NCI-H226 (cell line): Measurements from ENCODE around the gene NBEA.
"Not testable (repeated sequence)": the region's sequence is repeated elsewhere in the genome, so short reads cannot be mapped to it uniquely, and the experiment has no call there.

Experiments used
- DNase-seq: peaks from one replicate; pipeline ENCODE4 v3.0.0-alpha.2; 2015

Gene NBEA, protein sequence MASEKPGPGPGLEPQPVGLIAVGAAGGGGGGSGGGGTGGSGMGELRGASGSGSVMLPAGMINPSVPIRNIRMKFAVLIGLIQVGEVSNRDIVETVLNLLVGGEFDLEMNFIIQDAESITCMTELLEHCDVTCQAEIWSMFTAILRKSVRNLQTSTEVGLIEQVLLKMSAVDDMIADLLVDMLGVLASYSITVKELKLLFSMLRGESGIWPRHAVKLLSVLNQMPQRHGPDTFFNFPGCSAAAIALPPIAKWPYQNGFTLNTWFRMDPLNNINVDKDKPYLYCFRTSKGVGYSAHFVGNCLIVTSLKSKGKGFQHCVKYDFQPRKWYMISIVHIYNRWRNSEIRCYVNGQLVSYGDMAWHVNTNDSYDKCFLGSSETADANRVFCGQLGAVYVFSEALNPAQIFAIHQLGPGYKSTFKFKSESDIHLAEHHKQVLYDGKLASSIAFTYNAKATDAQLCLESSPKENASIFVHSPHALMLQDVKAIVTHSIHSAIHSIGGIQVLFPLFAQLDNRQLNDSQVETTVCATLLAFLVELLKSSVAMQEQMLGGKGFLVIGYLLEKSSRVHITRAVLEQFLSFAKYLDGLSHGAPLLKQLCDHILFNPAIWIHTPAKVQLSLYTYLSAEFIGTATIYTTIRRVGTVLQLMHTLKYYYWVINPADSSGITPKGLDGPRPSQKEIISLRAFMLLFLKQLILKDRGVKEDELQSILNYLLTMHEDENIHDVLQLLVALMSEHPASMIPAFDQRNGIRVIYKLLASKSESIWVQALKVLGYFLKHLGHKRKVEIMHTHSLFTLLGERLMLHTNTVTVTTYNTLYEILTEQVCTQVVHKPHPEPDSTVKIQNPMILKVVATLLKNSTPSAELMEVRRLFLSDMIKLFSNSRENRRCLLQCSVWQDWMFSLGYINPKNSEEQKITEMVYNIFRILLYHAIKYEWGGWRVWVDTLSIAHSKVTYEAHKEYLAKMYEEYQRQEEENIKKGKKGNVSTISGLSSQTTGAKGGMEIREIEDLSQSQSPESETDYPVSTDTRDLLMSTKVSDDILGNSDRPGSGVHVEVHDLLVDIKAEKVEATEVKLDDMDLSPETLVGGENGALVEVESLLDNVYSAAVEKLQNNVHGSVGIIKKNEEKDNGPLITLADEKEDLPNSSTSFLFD (N-terminal part only)

DNA sequence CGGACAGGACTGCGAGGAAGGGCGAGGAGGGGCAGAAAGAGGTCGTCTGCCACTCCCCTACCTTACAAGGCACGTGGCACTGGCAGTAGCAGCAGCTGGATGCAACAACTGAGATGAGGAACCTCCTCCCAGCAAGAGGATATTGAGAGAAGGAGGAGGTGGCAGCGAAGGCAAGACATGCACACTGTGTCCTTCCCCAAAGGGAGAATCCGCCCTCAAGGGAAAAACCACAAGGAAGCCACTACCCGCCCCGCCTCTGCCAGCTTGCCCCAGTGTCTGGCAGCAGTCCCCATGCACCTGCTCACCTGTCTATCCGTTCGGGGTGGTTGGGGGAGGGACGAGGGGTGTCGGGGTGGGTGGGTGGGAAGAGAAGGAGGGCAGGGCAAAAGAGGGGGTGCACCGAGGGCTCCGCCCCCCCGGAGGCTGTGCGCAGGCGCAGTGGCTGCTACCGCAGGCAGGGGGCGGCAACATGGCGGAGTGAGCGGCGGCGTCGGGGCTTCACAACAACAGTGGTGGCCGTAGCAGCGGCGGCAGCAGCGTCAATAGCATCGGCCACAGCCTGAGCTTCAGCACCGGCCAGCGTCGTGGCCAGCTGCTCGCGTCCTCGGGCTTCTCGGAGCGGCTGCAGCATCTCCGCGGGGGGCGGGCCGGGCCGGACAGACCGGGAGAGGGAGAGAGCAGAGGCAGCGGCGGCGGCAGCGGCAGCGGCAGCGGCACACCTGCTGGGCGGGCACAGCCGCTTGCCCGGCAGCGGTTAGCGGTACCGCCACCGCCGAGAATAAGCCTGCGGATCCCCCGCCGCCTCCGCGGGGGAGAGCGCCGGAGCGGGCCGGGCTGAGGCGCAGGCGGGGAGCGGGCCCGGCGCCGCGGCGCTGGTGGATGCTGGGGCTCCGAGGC is at the start of gene NBEA:
TSS of gene NBEA (plus strand) at position 436 of the 897 bp plus-strand sequence. CDS start 551 bp downstream, outside the sequence.
- peak; percentile 25 for DNase-seq

DNA sequence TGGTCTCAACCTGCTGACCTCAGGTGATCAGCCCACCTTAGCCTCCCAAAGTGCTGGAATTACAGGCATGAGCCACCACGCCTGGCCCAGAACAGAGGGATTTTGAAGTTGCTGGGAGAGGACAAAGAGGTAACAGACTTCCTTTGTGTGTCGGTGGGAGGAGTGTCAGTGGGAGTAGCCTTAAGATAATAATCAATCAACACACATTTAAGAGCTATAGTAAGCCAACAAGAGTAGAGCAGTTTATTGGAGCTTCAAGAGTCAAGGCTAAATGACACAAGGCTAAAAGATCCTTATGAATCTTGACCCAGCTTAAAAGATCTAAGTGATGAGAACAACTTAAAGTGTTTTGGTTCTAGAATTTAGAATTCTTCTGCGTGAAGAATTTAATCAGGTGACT is 47.3 kb upstream of the NBEA start:
- DNase-seq: no peak

DNA sequence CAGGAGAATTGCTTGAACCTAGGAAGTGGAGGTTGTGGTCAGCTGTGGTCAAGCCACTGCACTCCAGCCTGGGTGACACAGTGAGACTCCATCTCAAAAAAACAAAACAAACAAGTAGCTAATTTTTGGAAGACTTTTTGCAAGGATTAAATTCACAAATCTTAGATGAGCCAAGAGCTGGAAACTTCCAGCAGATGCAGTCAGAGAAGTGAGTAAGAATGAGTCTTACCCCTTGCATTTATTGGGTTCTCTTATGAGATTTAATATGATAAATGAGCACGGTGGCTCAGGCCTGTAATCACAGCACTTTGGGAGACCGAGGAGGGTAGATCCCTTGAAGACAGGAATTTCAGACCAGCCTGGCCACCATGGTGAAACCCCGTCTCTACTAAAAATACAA is 44.9 kb upstream of the NBEA start:
- DNase-seq: no peak

DNA sequence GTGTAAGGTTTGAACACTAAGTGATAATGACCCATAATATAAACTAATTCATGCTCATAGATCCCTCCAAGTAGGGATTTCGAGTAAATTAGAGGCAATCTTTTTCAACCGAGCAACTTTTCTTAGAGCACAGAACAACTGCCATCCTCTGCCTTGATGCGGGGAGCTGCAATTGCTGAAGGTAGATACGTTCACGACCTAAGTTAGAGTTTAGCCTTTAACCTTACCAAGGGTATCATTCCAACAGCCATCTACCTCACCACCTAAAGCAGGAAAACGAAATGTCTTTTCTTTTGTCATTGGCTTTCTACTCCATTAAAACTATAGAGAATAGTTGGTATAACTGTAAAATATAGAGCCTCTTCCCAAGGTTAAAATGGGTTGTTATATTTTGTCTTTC is 42.2 kb upstream of the NBEA start:
- DNase-seq: no peak

DNA sequence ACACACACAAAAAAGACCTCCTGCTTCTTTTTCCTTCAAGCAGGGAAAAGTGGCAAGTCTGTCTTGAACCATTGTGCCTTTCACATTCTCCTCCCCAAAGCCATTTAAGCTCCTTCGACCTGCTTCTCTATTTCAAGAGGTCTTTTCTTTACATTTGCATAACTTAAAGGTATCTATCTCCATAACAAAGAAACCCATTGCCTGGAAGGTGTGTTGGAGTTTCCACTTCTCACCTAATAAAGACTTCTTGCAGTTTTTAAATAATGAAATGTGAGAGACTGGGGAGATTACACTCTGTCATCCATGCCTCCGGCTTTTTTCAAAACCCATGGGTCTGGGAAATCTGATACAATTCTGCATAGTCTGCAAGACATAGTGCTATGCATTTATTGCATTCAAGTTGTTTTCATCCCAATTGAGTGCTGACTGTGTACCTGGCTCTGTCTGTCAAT is 41.8 kb upstream of the NBEA start:
- no peak for DNase-seq

DNA sequence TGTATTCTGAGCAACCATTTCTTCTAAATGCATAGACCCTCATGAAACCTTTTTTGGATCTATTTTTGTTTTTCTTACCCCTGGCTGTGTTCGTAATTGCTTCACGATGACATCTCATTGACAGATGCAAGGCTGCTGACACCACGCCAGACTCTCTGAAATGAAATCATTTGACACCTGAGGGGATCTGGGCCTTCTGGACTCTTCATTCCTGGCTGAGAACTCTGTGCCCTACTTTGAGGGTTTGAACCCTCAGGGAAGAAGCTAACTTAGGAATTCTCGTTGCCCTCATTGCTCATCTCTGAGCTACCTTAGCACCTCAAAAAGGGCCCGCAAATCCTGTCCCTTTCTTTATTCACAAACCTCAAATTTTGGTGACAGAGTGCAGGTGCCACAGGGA is 40.5 kb upstream of the NBEA start:
- DNase-seq: no peak

DNA sequence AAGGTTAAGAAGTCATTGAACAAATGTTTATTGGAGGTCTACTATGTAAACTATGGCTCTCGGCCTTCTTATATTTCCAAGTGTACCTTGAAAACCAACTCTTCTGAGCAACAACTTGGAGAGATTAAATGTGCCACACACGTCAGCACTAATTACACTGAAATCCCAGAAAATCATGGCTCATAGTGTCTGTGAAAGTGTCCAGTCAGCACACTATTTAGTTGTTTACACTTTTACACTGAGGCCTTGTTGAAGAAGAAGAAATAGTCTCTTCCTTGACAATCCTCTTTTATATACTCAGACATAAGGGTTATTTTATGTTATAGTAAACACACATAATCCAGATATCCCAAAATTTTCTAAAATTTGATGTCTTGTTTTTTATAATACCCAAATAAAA is 30.9 kb upstream of the NBEA start:
- no peak for DNase-seq

DNA sequence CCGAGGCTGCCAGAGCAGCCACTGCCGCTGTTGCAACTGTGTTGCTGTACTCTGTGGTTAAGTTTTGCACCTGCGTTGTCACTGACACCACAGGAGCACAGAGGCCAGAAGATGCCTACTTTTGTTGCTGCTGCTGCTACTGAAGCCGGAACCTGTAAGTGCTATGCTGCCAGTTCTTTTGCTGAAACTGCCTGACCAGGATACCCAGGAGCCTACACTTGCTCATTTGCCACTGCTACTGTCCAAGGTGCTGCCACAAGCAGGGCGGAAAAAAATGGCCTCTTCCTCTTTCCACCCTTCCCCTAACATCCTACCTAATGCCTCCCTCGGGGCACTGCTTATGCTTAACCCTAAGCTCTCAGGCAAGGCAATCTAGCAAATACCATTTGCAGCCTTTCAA is 29.0 kb upstream of the NBEA start:
- no peak for DNase-seq

DNA sequence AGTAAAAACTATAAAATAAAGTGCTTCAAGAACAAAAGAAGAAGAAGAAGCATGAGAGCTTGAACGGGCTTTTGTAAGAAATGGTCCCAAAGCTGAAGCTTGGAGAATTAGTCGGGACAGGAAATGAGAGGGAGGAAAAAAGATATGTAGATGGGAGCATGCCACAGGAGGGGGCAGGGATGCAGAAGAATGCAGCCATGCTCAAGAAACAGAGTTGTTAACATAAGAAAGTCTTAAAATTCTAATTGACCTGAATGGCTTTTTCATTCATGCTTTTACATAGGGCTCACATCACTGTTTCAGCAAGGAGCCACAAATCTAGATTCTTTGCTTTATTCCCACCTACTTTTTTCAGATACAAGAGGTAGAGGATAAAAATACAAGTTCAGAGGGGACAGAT is 27.7 kb upstream of the NBEA start:
- DNase-seq: no peak

DNA sequence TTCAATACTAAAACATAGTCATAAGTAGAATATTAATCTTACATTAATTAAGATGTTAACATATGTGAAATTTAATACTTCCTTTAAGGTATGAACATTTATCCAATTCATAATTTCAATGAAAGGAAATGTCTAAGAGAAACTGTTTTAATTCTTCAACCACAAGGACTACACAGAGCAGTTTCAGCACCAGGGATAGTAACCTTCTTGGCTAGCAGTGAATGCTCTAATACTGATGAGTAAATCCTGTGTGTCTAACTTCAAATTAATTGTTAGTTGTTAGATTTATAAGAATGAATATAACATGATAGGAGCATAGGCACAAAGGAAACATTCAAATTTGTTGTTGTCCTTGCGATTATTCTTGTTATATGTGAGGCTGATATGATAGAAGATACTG is 15.6 kb upstream of the NBEA start:
- DNase-seq: peak; percentile 23

DNA sequence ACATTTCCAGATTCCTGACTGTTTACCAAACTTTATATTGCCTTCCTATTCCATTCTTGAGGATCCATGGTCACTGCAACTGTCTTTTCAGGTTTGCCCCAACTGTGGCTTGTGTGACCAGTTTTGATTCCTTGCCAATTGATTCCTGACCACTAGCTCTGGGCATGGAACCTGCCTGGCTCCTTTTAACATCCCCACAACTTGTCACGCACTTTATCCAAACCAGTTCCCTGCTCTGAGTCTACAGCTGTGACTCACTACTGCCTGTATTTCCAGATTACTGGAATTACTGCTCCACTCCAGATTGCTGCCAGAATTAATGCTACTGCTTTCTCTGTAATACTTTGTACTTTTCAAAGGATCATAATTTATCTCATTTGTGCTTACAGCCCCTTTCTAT is 13.4 kb upstream of the NBEA start:
- not testable (repeated sequence) for DNase-seq

DNA sequence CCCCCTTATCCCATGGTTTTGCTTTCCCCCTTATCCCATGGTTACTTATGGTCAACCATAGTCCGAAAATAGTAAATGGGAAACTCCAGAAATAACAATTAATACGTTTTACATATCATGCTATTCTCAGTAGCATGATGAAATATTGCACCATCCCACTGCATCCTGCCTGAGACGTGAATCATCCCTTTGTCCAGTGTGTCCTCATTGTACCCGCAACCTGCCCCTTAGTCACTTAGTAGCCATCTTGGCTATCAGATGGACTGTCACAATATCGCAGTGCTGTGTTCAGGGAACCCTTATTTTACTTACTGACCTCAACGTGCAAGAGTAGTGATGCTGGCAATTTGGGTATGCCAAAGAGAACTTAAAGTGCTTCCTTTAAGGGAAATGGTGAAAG is 10.5 kb upstream of the NBEA start:
- DNase-seq: no peak

DNA sequence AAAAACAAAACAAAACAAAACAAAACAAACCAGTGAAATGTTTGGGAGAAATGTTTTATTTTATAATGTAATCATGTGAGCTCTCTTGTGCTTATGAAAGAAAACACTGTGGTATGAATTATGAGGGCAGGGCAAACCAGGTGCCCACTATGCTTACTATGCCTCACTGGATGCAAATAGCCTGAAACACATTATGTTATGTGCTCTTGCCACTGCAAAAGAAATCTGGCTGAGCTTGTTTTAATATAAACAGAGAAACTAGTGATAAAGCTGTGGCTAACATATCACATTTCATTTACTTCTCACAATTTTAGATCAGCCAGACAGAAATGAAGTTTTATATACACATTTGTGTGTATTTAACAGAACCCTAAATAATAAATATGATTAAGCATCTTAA is 8.7 kb upstream of the NBEA start:
- no peak for DNase-seq

DNA sequence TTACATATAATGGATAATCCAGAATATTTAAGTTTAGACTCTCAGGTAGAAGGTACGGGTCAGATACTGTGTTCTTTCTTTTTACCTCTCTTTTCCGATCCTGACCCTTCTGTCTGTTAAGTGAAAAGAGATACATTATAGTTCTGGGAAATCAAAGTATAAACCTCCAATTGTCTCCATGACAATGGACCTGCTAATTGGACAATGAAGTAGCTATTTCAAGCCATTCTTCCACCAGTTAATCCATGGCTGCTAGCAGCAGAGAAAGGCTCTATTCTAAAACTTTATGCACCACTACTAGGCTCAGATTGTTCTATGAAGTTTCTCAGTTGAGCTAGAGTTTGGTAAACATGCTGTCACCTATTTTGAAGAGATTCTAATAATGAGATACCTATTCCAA is 8.3 kb upstream of the NBEA start:
- DNase-seq: no peak

DNA sequence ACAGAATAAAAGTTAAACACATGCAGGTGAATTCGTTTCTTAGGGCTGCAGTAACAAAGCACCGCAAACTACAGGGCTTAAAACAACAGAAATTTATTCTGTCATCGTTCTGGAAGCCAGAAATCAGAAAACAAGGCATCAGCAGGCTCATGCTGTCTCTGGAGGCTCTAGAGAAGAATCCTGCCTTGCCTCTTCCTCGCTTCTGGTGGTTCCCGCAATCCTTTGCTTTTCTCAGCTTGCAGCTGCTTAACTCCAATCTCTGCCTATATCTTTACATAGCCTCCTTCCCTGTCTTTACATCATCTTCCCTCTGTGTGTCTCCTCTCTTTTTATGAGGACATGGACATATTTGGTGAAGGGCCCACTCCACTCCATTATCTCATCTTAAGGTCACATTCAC is 6.2 kb upstream of the NBEA start:
- no peak for DNase-seq

DNA sequence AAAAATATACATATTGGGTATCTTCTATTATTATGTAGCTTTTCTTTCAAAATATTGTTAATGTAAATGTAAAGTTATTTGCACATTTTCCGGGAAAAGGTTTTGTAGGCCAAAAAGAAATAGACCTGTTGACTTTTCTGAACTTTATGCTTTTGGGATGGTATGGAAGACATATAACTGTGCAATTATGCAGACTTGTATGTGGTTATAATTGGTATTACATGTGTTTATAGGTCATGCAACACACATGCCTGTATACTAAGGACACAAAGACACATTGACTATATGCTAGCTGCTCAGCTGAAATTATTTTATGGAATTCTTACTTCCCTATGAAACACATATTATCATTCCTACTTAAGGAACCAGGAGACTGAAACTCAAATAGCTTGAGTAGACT is 2.3 kb upstream of the NBEA start:
- no peak for DNase-seq

DNA sequence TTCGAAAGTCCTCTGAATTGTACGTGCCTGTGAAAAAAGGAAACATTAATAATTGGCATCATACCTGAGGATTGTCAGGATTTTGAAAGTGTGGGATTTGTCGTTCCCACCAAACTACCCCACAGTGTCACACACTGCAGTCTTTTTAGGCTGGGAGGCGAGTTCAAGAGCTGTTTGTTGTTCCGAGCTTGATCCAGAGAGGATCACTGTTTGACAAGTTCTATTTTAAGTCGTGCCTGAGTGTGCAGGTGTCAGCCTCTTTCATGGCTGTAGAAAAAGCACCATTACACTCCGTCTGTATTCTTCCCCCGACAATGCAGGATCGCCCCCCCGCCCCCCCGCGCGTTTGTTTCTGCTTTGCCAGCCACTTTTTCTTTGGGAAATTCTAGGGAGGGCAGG is 635 bp upstream of the NBEA start:
- DNase-seq: no peak

DNA sequence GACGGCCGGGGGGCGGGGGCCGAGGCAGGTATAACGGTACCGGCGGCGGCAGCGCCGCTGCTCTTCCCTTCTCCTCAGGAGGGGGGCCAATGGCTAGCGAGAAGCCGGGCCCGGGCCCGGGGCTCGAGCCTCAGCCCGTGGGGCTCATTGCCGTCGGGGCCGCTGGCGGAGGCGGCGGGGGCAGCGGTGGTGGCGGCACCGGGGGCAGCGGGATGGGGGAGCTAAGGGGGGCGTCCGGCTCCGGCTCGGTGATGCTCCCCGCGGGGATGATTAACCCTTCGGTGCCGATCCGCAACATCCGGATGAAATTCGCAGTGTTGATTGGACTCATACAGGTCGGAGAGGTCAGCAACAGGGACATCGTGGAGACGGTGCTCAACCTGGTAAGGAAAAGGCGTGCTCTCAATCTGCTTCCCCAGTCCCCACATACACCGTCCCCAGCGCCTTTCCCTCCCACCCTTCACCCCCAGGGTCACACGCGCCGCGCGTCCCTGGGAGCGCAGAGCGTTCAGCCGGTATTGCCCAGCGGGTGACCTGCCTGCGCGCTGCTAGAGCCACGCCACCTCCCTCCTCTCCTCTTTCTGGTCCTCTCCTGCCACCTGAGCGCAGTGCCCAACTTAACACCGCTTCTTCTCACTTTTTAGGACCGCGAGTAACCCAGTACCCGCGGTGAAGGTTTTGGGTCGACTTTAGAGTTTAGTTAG is 814 bp downstream of the NBEA start:
- no peak for DNase-seq

DNA sequence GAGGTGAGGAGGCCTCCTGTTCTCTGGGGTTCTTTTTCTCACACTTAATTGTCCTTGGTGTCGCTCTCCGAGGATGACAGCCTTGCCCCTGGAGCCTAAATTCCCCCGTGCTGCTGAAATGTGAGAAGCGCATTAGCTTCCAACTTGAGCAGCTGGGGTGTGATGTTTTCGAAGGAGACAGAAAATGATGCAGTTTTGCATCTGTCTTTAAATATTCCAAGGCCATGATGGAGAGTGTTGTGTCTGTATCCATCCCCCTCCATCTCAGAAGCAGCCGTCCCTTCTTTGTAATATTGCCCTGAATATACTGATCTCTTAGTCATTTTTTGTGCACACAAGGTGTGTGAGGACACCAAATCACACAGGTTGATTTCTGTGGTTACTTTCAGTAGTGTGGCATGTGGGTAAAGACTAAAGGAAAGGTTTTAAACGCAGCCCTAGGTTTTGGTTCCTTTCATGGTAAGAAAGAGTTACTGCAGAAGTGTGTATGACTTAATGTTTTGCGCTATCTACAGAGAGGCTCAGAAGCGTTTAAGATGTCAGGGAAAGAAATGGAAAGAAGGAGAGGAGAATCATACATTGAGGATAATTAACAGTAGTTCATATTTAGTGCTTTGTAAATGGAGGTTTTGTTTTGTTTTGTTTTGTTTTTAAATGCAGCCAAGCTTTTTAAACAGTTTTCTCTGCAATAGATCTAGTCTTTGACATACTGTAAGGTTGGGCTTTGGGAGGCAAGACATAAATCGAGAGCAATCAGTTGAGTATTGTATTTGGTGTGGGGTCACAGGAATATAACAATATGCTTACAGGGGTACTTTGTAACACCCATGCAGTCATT is 1.6 kb downstream of the NBEA start:
- no peak for DNase-seq

DNA sequence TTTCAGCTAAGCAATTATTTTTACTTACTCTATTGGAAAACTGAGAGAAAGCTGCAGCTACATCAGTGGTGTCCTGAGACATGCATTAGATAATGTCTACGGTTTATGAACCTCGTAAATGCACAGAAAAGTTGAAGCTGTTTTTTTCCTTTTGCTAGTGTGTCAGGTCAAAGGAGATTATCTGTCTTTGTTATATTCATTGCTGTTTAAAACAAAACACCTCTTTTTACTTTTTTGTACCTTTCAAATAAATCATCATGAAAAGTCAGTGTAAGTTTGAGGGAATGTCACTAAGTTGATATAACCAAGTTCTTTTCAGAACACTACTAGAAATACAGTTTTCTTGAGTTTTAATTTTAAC is 2.2 kb downstream of the NBEA start:
- no peak for DNase-seq

DNA sequence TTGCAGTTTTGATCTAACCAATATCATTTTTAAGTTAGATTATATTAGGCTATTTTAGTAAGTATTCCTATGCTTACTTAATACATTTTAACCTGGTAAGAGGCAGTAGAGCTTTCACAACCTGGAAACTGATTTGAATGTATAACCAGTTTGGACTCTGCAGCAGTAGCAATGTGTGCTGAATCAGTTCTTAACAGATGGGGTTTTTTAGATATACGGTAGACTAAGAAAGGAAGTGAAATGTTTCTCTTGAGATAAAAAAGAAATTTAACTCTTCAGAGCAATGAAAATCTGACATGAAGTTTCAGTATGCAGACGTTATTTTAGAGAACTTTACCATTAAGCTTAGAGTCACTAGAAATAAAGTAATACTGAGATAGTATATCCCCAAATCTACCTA is 2.7 kb downstream of the NBEA start:
- no peak for DNase-seq
